SK-N-SH (cell line): ENCODE measurements around the gene FADS3. TPM values are rescaled to one million over a fixed set of nuclear protein-coding genes. Genes with fewer than 3 reads are reported as not detected.

Experiments used
- CTCF ChIA-PET: fragments of 300-600, 350-600 bp; formaldehyde crosslinking; extraction: SDS; loops from one replicate; lab custom pipeline; 2021; lab: Yijun Ruan, JAX
- POLR2A ChIA-PET: fragments of 350-600 bp; sonication (Branson Sonifier 250); formaldehyde crosslinking; extraction: SDS; loops from one replicate; lab custom pipeline; 2020; ENCODE audit warnings: antibody characterized with exemption, inconsistent platforms; lab: Yijun Ruan, JAX
- DNase-seq: peaks from one replicate; pipeline ENCODE4 v3.0.0; 2012
- H2AFZ ChIP-seq: fragments of 200-600 bp; sonication (generic); 2 replicates; pipeline ENCODE4 v1.8.1; 2016; ENCODE audit warnings: antibody characterized with exemption, mild to moderate bottlenecking, low read depth
- H3F3A ChIP-seq: fragments of 200-600 bp; sonication (generic); replicated peaks from 2 replicates; pipeline ENCODE3; 2016; ENCODE audit warnings: antibody characterized with exemption, mild to moderate bottlenecking; ENCODE audit not compliant: insufficient read depth
- H3K27ac ChIP-seq, 2 experiments: fragments of 200-500 bp in 1 of 2; fragments of 200-600 bp in 1 of 2; sonication (Bioruptor generic) in 1 of 2; sonication (generic), shearing (Covaris generic) in 1 of 2; 2 replicates each; pipeline versions ENCODE4 v1.5.1 to v1.6.1; 2014 to 2016; ENCODE audit warnings: low read depth in 2 of 2, inconsistent platforms in 1 of 2, low read length in 1 of 2, mild to moderate bottlenecking in 1 of 2, mixed read lengths in 1 of 2
- H3K27me3 ChIP-seq: fragments of 200-600 bp; sonication (generic), shearing (Covaris generic); 2 replicates; pipeline ENCODE4 v1.6.1; 2016; ENCODE audit warnings: mixed run types; ENCODE audit not compliant: insufficient read depth
- H3K36me3 ChIP-seq, 2 experiments: fragments of 200-500 bp in 1 of 2; fragments of 200-600 bp in 1 of 2; sonication (Bioruptor generic) in 1 of 2; sonication (generic) in 1 of 2; replicated peaks in 1 of 2; 2 replicates each; pipeline versions ENCODE3 to v1.5.1; 2014 to 2016; ENCODE audit warnings: low read length in 1 of 2, mild to moderate bottlenecking in 1 of 2; ENCODE audit not compliant: insufficient read depth in 2 of 2, control insufficient read depth in 1 of 2
- H3K4me1 ChIP-seq, 2 experiments: fragments of 200-500 bp in 1 of 2; fragments of 200-600 bp in 1 of 2; sonication (Bioruptor generic) in 1 of 2; sonication (generic), shearing (Covaris generic) in 1 of 2; 2 replicates each; pipeline versions ENCODE4 v1.5.1 to v1.6.1; 2014 to 2016; ENCODE audit warnings: low read depth in 1 of 2, low read length in 1 of 2, mixed run types in 1 of 2; ENCODE audit not compliant: insufficient read depth in 2 of 2, control insufficient read depth in 1 of 2
- H3K4me2 ChIP-seq: fragments of 200-600 bp; sonication (generic), shearing (Covaris generic); 2 replicates; pipeline ENCODE4 v1.6.1; 2017; ENCODE audit warnings: mixed run types
- H3K4me3 ChIP-seq, 2 experiments: fragments of 200-500 bp in 1 of 2; fragments of 200-600 bp in 1 of 2; sonication (Bioruptor generic) in 1 of 2; sonication (generic), shearing (Covaris generic) in 1 of 2; 2 replicates each; pipeline versions ENCODE4 v1.5.1 to v1.8.1; 2014 to 2016; ENCODE audit warnings: low read depth in 2 of 2, inconsistent platforms in 1 of 2, low read length in 1 of 2, mild to moderate bottlenecking in 1 of 2, mixed read lengths in 1 of 2, moderate library complexity in 1 of 2
- H3K79me2 ChIP-seq: fragments of 200-600 bp; sonication (generic); 2 replicates; pipeline ENCODE4 v1.8.1; 2017; ENCODE audit warnings: mild to moderate bottlenecking; ENCODE audit not compliant: insufficient read depth
- H3K9ac ChIP-seq: fragments of 200-600 bp; sonication (generic); 2 replicates; pipeline ENCODE4 v1.6.1; 2017; ENCODE audit warnings: mixed run types
- H3K9me2 ChIP-seq: fragments of 200-600 bp; sonication (generic); 2 replicates; pipeline ENCODE4 v1.6.1; 2017; ENCODE audit warnings: mixed run types
- H3K9me3 ChIP-seq: fragments of 200-600 bp; sonication (generic); 2 replicates; pipeline ENCODE4 v1.6.1; 2017; ENCODE audit warnings: mixed run types, mild to moderate bottlenecking, moderate library complexity
- H4K20me1 ChIP-seq: fragments of 200-600 bp; sonication (generic); 2 replicates; pipeline ENCODE4 v1.6.1; 2017; ENCODE audit warnings: mild to moderate bottlenecking, mixed run types; ENCODE audit not compliant: insufficient read depth
- ELF1 ChIP-seq: IDR thresholded peaks from 2 replicates; pipeline ENCODE4 v1.4.0; 2012
- FOSL2 ChIP-seq: IDR thresholded peaks from 2 replicates; pipeline ENCODE4 v1.4.0; 2012; ENCODE audit warnings: low read depth, mild to moderate bottlenecking, moderate library complexity, borderline replicate concordance
- RAD21 ChIP-seq: IDR thresholded peaks from 2 replicates; pipeline ENCODE4 v1.6.1; 2012; ENCODE audit warnings: mild to moderate bottlenecking, low read length
- RCOR1 ChIP-seq: fragments of 150-350 bp; IDR thresholded peaks from 2 replicates; pipeline ENCODE4 v1.6.1; 2017; ENCODE audit warnings: antibody characterized with exemption, low read length
- ZBTB33 ChIP-seq: IDR thresholded peaks from 2 replicates; pipeline ENCODE4 v1.4.0; 2012; ENCODE audit warnings: low read depth, borderline replicate concordance
- WGBS: methylation state at CpG from one replicate; pipeline ENCODE4 v1.1.6; 2017; ENCODE audit warnings: low lambda C conversion rate; 5-methylcytosine and 5-hydroxymethylcytosine counted together
- polyA plus RNA-seq, 3 experiments: library from polyadenylated mRNA; depleted of rRNA; stranded (reverse); fragments of >200 nt; gene quantifications; 2 replicates each; pipeline ENCODE4 v1.2.3, GENCODE V29; 2012
- TF ChIP-seq, protein P1 (sequence below): IDR thresholded peaks from 2 replicates; pipeline ENCODE4 v1.6.1; 2012; ENCODE audit warnings: mild to moderate bottlenecking, low read depth, low read length, moderate library complexity
- TF ChIP-seq, protein P2 (sequence below): IDR thresholded peaks from 2 replicates; pipeline ENCODE4 v1.4.0; 2012; ENCODE audit warnings: low read depth

FADS3 gene
- polyA plus RNA-seq, 1 of the 3 experiments (the other 2 are of a cell fraction): 93.3 TPM

GRCh38 chr11:61918251-61918937 is 27.0 kb upstream of the FADS3 start:
- Histone ChIP-seq H3K9ac (no peak overlapping the region), H3K4me2 (peak overlapping the region; percentile 88; the same call in 1 of the 2 replicates), H3F3A (no peaks in the 10 kb centered on the region), H3K4me1 (peaks cover 13 to 39% of the 10 kb centered on the region in 2 experiments), H2AFZ (no peak overlapping the region), H3K27ac (no peak overlapping the region), H3K79me2 (no peaks in the 10 kb centered on the region), H3K4me3 (no peak overlapping the region), H3K9me3 (no peaks in the 10 kb centered on the region), H4K20me1 (no peaks in the 10 kb centered on the region), H3K9me2 (no peaks in the 10 kb centered on the region), H3K36me3 (no peaks in the 10 kb centered on the region), H3K27me3 (no peaks in the 10 kb centered on the region)
- no peak for TF ChIP-seq FOSL2
- TF ChIP-seq ELF1: no peak
- TF ChIP-seq, protein P1, sequence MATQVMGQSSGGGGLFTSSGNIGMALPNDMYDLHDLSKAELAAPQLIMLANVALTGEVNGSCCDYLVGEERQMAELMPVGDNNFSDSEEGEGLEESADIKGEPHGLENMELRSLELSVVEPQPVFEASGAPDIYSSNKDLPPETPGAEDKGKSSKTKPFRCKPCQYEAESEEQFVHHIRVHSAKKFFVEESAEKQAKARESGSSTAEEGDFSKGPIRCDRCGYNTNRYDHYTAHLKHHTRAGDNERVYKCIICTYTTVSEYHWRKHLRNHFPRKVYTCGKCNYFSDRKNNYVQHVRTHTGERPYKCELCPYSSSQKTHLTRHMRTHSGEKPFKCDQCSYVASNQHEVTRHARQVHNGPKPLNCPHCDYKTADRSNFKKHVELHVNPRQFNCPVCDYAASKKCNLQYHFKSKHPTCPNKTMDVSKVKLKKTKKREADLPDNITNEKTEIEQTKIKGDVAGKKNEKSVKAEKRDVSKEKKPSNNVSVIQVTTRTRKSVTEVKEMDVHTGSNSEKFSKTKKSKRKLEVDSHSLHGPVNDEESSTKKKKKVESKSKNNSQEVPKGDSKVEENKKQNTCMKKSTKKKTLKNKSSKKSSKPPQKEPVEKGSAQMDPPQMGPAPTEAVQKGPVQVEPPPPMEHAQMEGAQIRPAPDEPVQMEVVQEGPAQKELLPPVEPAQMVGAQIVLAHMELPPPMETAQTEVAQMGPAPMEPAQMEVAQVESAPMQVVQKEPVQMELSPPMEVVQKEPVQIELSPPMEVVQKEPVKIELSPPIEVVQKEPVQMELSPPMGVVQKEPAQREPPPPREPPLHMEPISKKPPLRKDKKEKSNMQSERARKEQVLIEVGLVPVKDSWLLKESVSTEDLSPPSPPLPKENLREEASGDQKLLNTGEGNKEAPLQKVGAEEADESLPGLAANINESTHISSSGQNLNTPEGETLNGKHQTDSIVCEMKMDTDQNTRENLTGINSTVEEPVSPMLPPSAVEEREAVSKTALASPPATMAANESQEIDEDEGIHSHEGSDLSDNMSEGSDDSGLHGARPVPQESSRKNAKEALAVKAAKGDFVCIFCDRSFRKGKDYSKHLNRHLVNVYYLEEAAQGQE: no peak
- no peak for TF ChIP-seq RAD21
- TF ChIP-seq RCOR1: no peak
- no peak for TF ChIP-seq ZBTB33
- TF ChIP-seq, protein P2, sequence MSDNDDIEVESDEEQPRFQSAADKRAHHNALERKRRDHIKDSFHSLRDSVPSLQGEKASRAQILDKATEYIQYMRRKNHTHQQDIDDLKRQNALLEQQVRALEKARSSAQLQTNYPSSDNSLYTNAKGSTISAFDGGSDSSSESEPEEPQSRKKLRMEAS: no peak
- WGBS: 89% methylated on average over 14 of the region's 14 CpGs
- DNase-seq: peak; percentile 10
- ChIA-PET CTCF (interaction anchor here (0.6 to 8.9 kb wide), 7 partner anchors 15 to 171 kb away, joined by 3 to 106 read pairs (median 4); no protein-coding TSS in a partner anchor), POLR2A (no interaction called here)
